Ovary (tissue), 9 donors: ENCODE measurements around the gene OPHN1. TPM values are rescaled to one million over a fixed set of nuclear protein-coding genes. Genes with fewer than 3 reads are reported as not detected.

Experiments used
- DNase-seq, 5 donors: peaks; one replicate each; pipeline ENCODE4 v3.0.0-alpha.2; 2019 to 2020
- H3K27ac ChIP-seq, 2 donors: fragments of 200-600 bp; one replicate each; pipeline versions ENCODE4 v1.5.1 to v1.8.0; 2019 to 2022
- H3K27me3 ChIP-seq: fragments of 200-600 bp; one replicate; pipeline ENCODE4 v1.8.0; 2022
- H3K36me3 ChIP-seq: fragments of 200-600 bp; sonication (generic); one replicate; pipeline ENCODE4 v1.5.1; 2019
- H3K4me1 ChIP-seq: one replicate; pipeline ENCODE4 v1.8.1; 2013; ENCODE audit warnings: mild to moderate bottlenecking, moderate library complexity; ENCODE audit not compliant: insufficient read depth
- H3K4me3 ChIP-seq: fragments of 200-600 bp; sonication (generic); one replicate; pipeline ENCODE4 v1.5.1; 2017
- H3K9me3 ChIP-seq, 2 donors: fragments of 200-600 bp in 1 of 2; sonication (generic) in 1 of 2; one replicate each; pipeline versions ENCODE4 v1.5.1 to v1.8.1; 2013 to 2019; ENCODE audit warnings: mild to moderate bottlenecking in 1 of 2, moderate library complexity in 1 of 2
- EP300 ChIP-seq: sonication (generic); formaldehyde crosslinking; IDR thresholded peaks from one replicate; pipeline ENCODE4 v1.6.1; 2017; ENCODE audit warnings: antibody characterized with exemption
- POLR2A ChIP-seq: fragments of 450-650 bp; IDR thresholded peaks from one replicate; pipeline ENCODE4 v1.6.1; 2017; ENCODE audit warnings: antibody characterized with exemption, mild to moderate bottlenecking, moderate library complexity
- WGBS, 3 donors: extraction: QIAGEN DNeasy Blood & Tissue Kit in 1 of 3; methylation state at CpG; one replicate each; pipeline versions ENCODE4 v1.1.5 to v1.1.7; 2013 to 2017; 5-methylcytosine and 5-hydroxymethylcytosine counted together
- intact Hi-C, 4 donors: fragments of 100-400 bp; cut with DNase I; formaldehyde crosslinking; loops; one replicate each; pipeline versions ENCODE4 v1.11.0 to v1.15.1; 2022 to 2023
- polyA plus RNA-seq, 2 donors: library from polyadenylated mRNA; stranded (reverse); fragments of 200-250 nt in 1 of 2; fragments of 350-450 nt in 1 of 2; fragmentation: Illumina TruSeq in 1 of 2; extraction: RNeasy Lipid Tissue Mini Kit (QIAGEN cat#74804) in 1 of 2; gene quantifications; one replicate each; pipeline ENCODE4 v1.2.3, GENCODE V29; 2013 to 2014
- total RNA-seq, 7 donors: library from RNA; depleted of rRNA in 2 of 7; stranded (reverse); fragments of >200 nt in 2 of 7; fragmentation: NEBNext Ultra II Directional in 3 of 7; extraction: Animal tissue kit (Norgen Biotek cat#: 25700) in 3 of 7; gene quantifications; one replicate each; pipeline versions ENCODE4 v1.1.0 to v1.2.4, GENCODE V29; 2016 to 2023
- TF ChIP-seq, protein P1 (sequence below), 3 donors: fragments of 450-650 bp in 2 of 3; fragments of 200-600 bp in 1 of 3; IDR thresholded peaks; one replicate each; pipeline versions ENCODE4 v1.5.1 to v1.8.0; 2016 to 2022; ENCODE audit warnings: antibody characterized with exemption in 3 of 3, mild to moderate bottlenecking in 1 of 3
- donor health status: DM: no; HTN: no; CAD: no; lungs with moderate emphysema.
- donor health status: DM: no; HTN: no; CAD: no.
- donor health status: Bipolar disorder and iron deficiency.
- donor health status: DM: yes; HTN: yes; CAD: no.
- donor health status: DM: no; HTN: no; CAD: no.
- donor health status: DM: yes; HTN: yes; CAD: no.

OPHN1 gene
- total and polyA plus RNA-seq, 9 donors = 2.3 to 9.2 (median 6.9) TPM

DNA sequence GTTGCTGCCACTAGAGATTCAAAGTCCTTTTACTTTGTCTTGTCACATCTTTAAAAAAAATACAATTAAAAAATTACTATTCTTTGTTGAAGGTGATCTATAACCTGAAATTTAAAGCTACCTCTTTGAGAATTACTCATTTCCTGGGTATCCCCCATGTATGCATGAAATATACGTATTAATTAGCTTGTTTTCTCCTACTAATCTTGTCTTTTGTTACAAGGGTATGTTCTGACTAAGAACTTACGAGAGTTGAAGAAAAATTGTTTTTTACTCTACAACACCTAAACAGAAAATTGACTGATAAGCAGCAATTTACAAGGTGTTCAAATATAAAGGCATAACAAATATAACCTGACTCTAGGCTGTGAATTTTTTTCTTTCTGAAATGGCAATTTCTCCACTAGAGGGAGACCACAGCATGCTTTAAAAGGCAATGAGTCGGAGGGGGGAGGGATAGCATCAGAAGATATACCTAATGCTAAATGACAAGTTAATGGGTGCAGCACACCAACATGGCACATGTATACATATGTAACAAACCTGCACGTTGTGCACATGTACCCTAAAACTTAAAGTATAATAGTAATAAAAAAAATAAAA lies 249.6 kb downstream of the OPHN1 start:
- Histone ChIP-seq H3K36me3 (no peaks in the 10 kb centered on the region), H3K4me1 (no peaks in the 10 kb centered on the region), H3K27me3 (no peaks in the 10 kb centered on the region), H3K27ac (no peak overlapping the region), H3K4me3 (no peak overlapping the region), H3K9me3 (no peaks in the 10 kb centered on the region)
- 37 to 42% (median 41%) methylated on average over 4 of the region's 4 CpGs for WGBS, 3 donors
- no peak for DNase-seq
- intact Hi-C loops = no loop called here
- no peak for TF ChIP-seq EP300
- TF ChIP-seq, protein P1, sequence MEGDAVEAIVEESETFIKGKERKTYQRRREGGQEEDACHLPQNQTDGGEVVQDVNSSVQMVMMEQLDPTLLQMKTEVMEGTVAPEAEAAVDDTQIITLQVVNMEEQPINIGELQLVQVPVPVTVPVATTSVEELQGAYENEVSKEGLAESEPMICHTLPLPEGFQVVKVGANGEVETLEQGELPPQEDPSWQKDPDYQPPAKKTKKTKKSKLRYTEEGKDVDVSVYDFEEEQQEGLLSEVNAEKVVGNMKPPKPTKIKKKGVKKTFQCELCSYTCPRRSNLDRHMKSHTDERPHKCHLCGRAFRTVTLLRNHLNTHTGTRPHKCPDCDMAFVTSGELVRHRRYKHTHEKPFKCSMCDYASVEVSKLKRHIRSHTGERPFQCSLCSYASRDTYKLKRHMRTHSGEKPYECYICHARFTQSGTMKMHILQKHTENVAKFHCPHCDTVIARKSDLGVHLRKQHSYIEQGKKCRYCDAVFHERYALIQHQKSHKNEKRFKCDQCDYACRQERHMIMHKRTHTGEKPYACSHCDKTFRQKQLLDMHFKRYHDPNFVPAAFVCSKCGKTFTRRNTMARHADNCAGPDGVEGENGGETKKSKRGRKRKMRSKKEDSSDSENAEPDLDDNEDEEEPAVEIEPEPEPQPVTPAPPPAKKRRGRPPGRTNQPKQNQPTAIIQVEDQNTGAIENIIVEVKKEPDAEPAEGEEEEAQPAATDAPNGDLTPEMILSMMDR (IDR thresholded peaks at IDR 0.05) = peak in 1 of 3 donors; percentile 13

DNA sequence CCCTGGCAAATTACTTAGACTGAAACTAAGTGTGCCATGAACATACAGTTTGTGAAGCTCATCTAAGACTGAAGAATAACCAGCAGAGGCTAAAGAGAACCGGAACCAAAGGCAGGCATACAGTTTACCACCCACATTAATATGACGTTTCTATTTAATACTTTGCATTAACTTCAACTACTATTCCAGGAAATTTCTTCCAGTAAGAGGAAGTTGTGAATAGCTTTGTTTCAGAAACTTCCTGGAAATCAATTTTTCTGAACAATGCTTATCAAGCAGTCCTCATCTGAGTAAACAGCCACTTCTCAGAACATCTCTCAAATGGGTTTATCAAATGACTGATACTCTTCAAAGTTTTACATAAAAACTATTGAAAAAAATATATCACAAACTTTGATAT lies 252.7 kb downstream of the OPHN1 start:
- no peak overlapping the region for H3K27ac ChIP-seq
- no peaks in the 10 kb centered on the region for H3K9me3 ChIP-seq
- no peaks in the 10 kb centered on the region for H3K27me3 ChIP-seq
- no peak for DNase-seq
- intact Hi-C loops = no loop called here
- TF ChIP-seq, protein P1 (IDR thresholded peaks at IDR 0.05) = no peak
- TF ChIP-seq POLR2A (no peak), EP300 (no peak)
- H3K4me1 ChIP-seq = no peaks in the 10 kb centered on the region
- 74 to 81% (median 77%) methylated on average over 2 of the region's 2 CpGs for WGBS, 3 donors
- H3K36me3 ChIP-seq = no peaks in the 10 kb centered on the region
- H3K4me3 ChIP-seq = no peak overlapping the region

DNA sequence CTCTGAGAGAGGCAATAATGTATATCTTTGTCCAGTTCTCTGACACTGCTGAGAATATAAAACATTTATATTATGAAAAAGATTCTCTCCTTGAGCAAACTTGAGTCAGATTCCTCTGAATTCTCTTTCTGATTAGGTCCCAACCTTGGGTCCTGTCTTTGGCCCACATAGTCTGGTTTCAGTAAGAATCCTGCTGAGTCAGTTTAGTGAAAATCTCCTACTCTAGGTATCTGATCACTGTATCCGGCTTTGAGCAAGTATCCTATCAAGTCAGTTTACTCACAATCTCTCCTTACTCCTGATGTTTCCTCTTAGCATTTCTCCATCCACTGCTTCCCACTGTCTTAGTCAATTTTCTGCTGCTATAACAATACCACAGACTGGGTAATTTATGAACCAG lies 253.9 kb downstream of the OPHN1 start:
- TF ChIP-seq POLR2A (no peak), EP300 (no peak)
- TF ChIP-seq, protein P1 (IDR thresholded peaks at IDR 0.05) = no peak
- Histone ChIP-seq H3K27me3 (no peaks in the 10 kb centered on the region), H3K36me3 (no peaks in the 10 kb centered on the region), H3K27ac (no peak overlapping the region), H3K4me3 (no peak overlapping the region), H3K9me3 (no peaks in the 10 kb centered on the region), H3K4me1 (no peaks in the 10 kb centered on the region)
- WGBS, 3 donors = 68 to 88% (median 78%) methylated on average over 1 of the region's 1 CpG
- no peak for DNase-seq
- intact Hi-C loops = no loop called here

DNA sequence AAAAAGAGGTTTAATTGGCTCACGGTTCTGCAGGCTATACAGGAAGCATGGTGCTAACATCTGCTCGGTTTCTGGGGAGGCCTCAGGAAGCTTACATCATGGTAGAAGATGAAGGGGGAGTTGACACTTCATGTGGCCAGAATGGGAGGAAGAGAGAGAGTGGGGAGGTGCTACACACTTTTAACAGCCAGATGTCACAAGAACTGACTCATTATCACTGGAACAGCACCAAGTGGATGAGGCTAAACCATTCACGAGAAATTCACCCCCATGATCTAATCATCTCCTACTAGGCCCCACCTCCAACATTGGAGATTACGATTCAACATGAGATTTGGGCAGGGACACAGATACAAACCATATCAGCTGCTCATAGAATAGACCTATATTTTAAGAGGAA lies 255.8 kb downstream of the OPHN1 start:
- no peaks in the 10 kb centered on the region for H3K4me1 ChIP-seq
- TF ChIP-seq, protein P1 (IDR thresholded peaks at IDR 0.05) = no peak
- TF ChIP-seq EP300 (no peak), POLR2A (no peak)
- H3K4me3 ChIP-seq = no peak overlapping the region
- WGBS, 3 donors = 62 to 73% (median 69%) methylated on average over 4 of the region's 4 CpGs
- H3K9me3 ChIP-seq = no peaks in the 10 kb centered on the region
- H3K36me3 ChIP-seq = no peaks in the 10 kb centered on the region
- H3K27ac ChIP-seq = no peak overlapping the region
- no peaks in the 10 kb centered on the region for H3K27me3 ChIP-seq
- no peak for DNase-seq
- intact Hi-C loops = no loop called here
